GM18511 (cell line): ENCODE measurements around the gene PTPN4.

Source experiments
- ATAC-seq: cut with Tn5 transposase; IDR thresholded peaks from one replicate; pipeline ENCODE4 v1.9.1; 2021; ENCODE audit warnings: mild to moderate bottlenecking, moderate library complexity; ENCODE audit not compliant: unreplicated experiment

The PTPN4 gene

GRCh38 chr2:119760956-119761275 is 1.2 kb downstream of the PTPN4 start:
- ATAC-seq = no peak

- ATAC-seq = no peak
Measured at GRCh38 chr2:119764832-119765231, 5.1 kb downstream of the PTPN4 start.

- ATAC-seq = no peak
Measured at GRCh38 chr2:119765433-119766002, 5.8 kb downstream of the PTPN4 start.

GRCh38 chr2:119766944-119767343 is 7.2 kb downstream of the PTPN4 start:
- no peak for ATAC-seq

- ATAC-seq = no peak
Measured at GRCh38 chr2:119768742-119769141, 9.0 kb downstream of the PTPN4 start.

GRCh38 chr2:119769645-119770044 is 9.9 kb downstream of the PTPN4 start:
- ATAC-seq = no peak

GRCh38 chr2:119771331-119771730 is 11.6 kb downstream of the PTPN4 start:
- ATAC-seq = no peak

GRCh38 chr2:119772128-119772527 is 12.4 kb downstream of the PTPN4 start:
- ATAC-seq = no peak

- no peak for ATAC-seq
Measured at GRCh38 chr2:119772767-119773166, 13.0 kb downstream of the PTPN4 start.

GRCh38 chr2:119774026-119774425 is 14.3 kb downstream of the PTPN4 start:
- ATAC-seq = no peak

GRCh38 chr2:119775102-119775501 is 15.4 kb downstream of the PTPN4 start:
- no peak for ATAC-seq

- no peak for ATAC-seq
Measured at GRCh38 chr2:119782308-119783027, 22.7 kb downstream of the PTPN4 start.

GRCh38 chr2:119784876-119785275 is 25.2 kb downstream of the PTPN4 start:
- no peak for ATAC-seq

GRCh38 chr2:119786295-119786694 is 26.6 kb downstream of the PTPN4 start:
- ATAC-seq = no peak

GRCh38 chr2:119788752-119789151 is 29.0 kb downstream of the PTPN4 start:
- no peak for ATAC-seq

GRCh38 chr2:119790466-119790865 is 30.7 kb downstream of the PTPN4 start:
- no peak for ATAC-seq

- no peak for ATAC-seq
Measured at GRCh38 chr2:119792907-119793312, 33.2 kb downstream of the PTPN4 start.

- no peak for ATAC-seq
Measured at GRCh38 chr2:119794237-119794636, 34.5 kb downstream of the PTPN4 start.

GRCh38 chr2:119795309-119796303 is 35.9 kb downstream of the PTPN4 start:
- ATAC-seq = no peak

- ATAC-seq = no peak
Measured at GRCh38 chr2:119800376-119800902, 40.7 kb downstream of the PTPN4 start.

- ATAC-seq = no peak
Measured at GRCh38 chr2:119801040-119801439, 41.3 kb downstream of the PTPN4 start.
